ENCODE measurements around the gene SEMA3C. TPM values are rescaled to one million over a fixed set of nuclear protein-coding genes. Genes with fewer than 3 reads are reported as not detected.

SEMA3C gene
- total and polyA plus RNA-seq, 2 donors (not counting 3 experiments of a cell fraction or from before 2014, with no cell fraction given) = 0.01 to 0.09 TPM

DNA sequence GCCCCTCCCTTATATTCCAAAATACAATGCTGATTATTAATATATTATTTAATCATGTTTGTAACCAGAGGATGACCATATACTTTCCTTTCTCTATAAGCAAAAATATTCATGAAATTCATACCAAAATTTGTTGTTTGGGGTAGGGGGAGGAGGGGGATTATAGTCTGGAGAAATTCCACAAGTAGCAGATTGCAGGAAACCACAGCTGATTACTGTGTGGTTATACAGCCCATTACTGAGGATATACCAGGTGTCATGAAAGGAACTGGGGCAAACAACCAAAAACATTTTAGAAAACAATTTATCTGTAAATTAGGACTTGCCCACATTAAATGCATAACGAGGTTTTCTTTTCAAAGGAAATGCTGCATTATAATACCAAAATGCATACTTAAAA, 50.3 kb downstream of the SEMA3C start:
- POLR2A ChIA-PET = no interaction called here
- no peak overlapping the region for H3K4me2 ChIP-seq (ENCODE audit: insufficient read depth, low read length)
- no peaks in the 10 kb centered on the region for H3K79me2 ChIP-seq (ENCODE audit: control insufficient read depth, insufficient read depth, low read length)
- no peaks in the 10 kb centered on the region for H3K9me3 ChIP-seq (replicated peaks; ENCODE audit: control insufficient read depth, insufficient read depth, low read length)
- peaks cover 2% of the 10 kb centered on the region in 2 experiments for H3K27me3 ChIP-seq (ENCODE audit: control insufficient read depth in 2 of 2, insufficient read depth in 2 of 2, low read length in 2 of 2)
- no peak overlapping the region for H3K4me3 ChIP-seq (replicated peaks in 1 of 3; ENCODE audit: insufficient read depth in 1 of 3, low read depth in 1 of 3, low read length in 3 of 3)
- TF ChIP-seq CTCF (IDR thresholded peaks at IDR 0.05; ENCODE audit: extremely low read depth in 1 of 2, insufficient read depth in 1 of 2, low read depth in 1 of 2, low read length in 2 of 2) (no peak), POLR2AphosphoS5 (IDR thresholded peaks at IDR 0.05; ENCODE audit: insufficient read depth, low read depth, low read length) (no peak), FOS (IDR thresholded peaks at IDR 0.05; ENCODE audit: borderline replicate concordance, insufficient read depth, low read length) (no peak), EZH2 (IDR thresholded peaks at IDR 0.05; ENCODE audit: borderline replicate concordance, low read depth, low read length, severe bottlenecking) (no peak), JUN (IDR thresholded peaks at IDR 0.05; ENCODE audit: borderline replicate concordance, insufficient read depth, insufficient read length, low read depth) (no peak), MYC (IDR thresholded peaks at IDR 0.05; ENCODE audit: low read depth, low read length) (no peak), GATA2 (IDR thresholded peaks at IDR 0.05; ENCODE audit: insufficient read depth, insufficient read length, low read depth, low read length) (no peak), POLR2A (IDR thresholded peaks at IDR 0.05; ENCODE audit: low read depth, low read length) (no peak)
- TF ChIP-seq, protein P1, sequence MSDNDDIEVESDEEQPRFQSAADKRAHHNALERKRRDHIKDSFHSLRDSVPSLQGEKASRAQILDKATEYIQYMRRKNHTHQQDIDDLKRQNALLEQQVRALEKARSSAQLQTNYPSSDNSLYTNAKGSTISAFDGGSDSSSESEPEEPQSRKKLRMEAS (IDR thresholded peaks at IDR 0.05; ENCODE audit: insufficient read depth, insufficient read length) = no peak
- H4K20me1 ChIP-seq (replicated peaks; ENCODE audit: control insufficient read depth, extremely low read depth, insufficient read depth, low read length) = no peaks in the 10 kb centered on the region
- CTCF ChIA-PET = no interaction called here
- no peaks in the 10 kb centered on the region for H3K9me1 ChIP-seq (replicated peaks; ENCODE audit: control insufficient read depth, extremely low read depth, insufficient read depth, low read length)
- no TSS peak for BruUV-seq (replicated peaks)
- H2AFZ ChIP-seq (ENCODE audit: low read depth, low read length) = no peak overlapping the region
- dilution Hi-C loops (cut with MboI; ENCODE audit: extremely low pct_ligation_motif_present, low sequenced_read_pairs) (no loop called here), intact Hi-C loops (cut with micrococcal nuclease) (no loop called here)
- H3K36me3 ChIP-seq (ENCODE audit: control insufficient read depth in 2 of 2, extremely low read depth in 1 of 2, insufficient read depth in 2 of 2, low read length in 2 of 2) = no peaks in the 10 kb centered on the region
- FAIRE-seq = no peak
- no peak overlapping the region for H3K27ac ChIP-seq (ENCODE audit: insufficient read depth, low read depth, low read length)
- no peak overlapping the region for H3K9ac ChIP-seq (replicated peaks; ENCODE audit: extremely low read depth, insufficient read depth, low read length)
- DNase-seq (ENCODE audit: low read depth, low spot score) = no peak
- H3K4me1 ChIP-seq (ENCODE audit: control insufficient read depth, extremely low read depth, insufficient read depth, low read length) = no peaks in the 10 kb centered on the region
